ENCODE data around the gene PBX3.

Gene PBX3

DNA sequence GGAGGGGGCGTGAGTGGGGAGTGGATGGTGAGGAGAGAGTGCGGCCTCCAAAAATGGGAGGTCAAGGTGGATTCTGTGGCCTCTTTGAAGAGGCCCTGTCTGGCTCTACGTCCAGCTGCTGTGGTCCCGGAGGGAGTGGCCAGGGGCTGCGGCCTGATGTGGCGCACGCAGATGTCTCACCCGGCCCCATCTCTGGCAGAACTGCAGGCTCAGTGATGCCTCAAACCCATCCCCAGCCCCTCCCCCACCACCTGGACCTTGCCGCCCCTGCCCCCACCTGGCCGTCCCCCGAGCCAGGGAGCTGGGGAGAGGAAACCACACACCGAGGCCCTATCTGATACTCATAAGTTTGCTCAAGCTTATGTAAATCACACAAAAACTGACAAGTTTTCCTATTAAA is 267.6 kb downstream of the PBX3 start:
- TF ChIP-seq, protein P1, sequence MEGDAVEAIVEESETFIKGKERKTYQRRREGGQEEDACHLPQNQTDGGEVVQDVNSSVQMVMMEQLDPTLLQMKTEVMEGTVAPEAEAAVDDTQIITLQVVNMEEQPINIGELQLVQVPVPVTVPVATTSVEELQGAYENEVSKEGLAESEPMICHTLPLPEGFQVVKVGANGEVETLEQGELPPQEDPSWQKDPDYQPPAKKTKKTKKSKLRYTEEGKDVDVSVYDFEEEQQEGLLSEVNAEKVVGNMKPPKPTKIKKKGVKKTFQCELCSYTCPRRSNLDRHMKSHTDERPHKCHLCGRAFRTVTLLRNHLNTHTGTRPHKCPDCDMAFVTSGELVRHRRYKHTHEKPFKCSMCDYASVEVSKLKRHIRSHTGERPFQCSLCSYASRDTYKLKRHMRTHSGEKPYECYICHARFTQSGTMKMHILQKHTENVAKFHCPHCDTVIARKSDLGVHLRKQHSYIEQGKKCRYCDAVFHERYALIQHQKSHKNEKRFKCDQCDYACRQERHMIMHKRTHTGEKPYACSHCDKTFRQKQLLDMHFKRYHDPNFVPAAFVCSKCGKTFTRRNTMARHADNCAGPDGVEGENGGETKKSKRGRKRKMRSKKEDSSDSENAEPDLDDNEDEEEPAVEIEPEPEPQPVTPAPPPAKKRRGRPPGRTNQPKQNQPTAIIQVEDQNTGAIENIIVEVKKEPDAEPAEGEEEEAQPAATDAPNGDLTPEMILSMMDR (conservative IDR thresholded peaks at IDR 0.05; ENCODE audit: control insufficient read depth, insufficient read depth, low read depth, low read length), result no peak

DNA sequence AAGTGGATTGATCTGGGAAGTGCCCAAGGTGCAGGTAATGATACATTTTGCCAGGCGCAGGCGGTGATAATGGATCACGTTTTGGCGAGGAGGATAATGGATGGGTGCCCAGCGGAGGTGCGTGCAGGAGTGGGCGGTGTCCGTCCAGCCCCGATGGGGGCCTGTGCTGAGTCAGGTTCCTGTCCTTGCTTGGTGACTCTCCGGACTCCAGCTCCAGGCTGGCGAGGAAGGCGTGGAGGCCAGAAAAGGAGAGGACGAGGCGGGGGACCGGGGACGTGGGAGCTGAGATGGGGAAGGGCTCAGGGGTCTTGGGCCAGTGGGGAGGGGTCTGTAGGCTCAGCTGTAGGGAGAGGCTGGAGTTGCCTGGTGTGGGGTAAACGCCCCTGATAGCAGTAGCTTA is 268.3 kb downstream of the PBX3 start:
- TF ChIP-seq, protein P1 (conservative IDR thresholded peaks at IDR 0.05; ENCODE audit: control insufficient read depth, insufficient read depth, low read depth, low read length), result no peak
- no peak overlapping the region for H3K4me3 ChIP-seq (ENCODE audit: control insufficient read depth, low read depth, low read length)
- no peak for DNase-seq (ENCODE audit: low read depth)

More for the DNA sequence above, 267.6 kb downstream of the PBX3 start:
- no peak overlapping the region for H3K4me3 ChIP-seq (ENCODE audit: control insufficient read depth, low read depth, low read length)
- no peak for DNase-seq (ENCODE audit: low read depth)

DNA sequence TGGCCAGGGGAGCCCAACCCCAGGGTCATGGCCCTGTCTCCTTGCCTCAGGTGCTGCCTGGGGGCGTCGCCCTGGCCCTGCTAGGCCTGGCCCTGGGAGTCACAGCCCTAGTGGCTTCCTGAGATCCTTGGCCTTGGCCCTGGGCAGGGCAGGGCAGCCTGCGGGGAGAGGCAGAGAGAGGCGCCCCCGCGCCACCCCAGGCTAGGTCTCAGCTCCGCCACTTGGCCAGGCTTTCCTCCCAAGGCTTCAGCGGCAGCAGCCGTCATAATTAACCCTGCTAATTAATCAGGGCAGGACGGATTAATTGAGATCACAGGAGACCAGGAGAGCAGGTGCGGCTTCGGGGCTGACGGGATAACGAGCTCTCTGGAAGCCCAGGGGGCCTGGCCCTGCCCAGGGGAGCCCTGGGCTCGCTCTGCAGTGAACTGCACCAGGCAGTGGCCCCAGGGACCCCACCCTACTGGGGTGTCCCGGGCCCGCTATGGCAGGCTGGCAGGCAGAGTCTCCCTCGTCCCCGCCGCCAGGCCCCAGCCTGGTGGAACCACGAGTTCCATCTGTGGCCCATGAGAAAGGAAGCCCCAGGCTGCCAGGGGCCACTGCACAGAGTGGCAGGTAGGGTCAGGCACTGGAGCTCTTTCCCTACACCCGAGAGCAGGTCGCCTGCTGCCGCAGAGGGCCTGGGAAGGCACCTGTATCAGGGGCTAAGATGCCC is 269.6 kb downstream of the PBX3 start:
- TF ChIP-seq, protein P1 (conservative IDR thresholded peaks at IDR 0.05; ENCODE audit: control insufficient read depth, insufficient read depth, low read depth, low read length), result no peak
- no peak for DNase-seq (ENCODE audit: low read depth)
- no peak overlapping the region for H3K4me3 ChIP-seq (ENCODE audit: control insufficient read depth, low read depth, low read length)

Data from fibroblast of mammary gland (primary cell).